GM12865 (cell line): ENCODE data around the gene CACNB4.
A peak's percentile ranks its signal among the peaks of the same experiment; 100 is the strongest.

Experiments
- DNase-seq: peaks from one replicate; pipeline ENCODE4 v3.0.0; 2010; ENCODE audit warnings: low read depth
- H3K4me3 ChIP-seq: 2 replicates; pipeline ENCODE4 v1.5.1; 2011; ENCODE audit warnings: mild to moderate bottlenecking, low read depth, low read length, control low read depth
- CTCF ChIP-seq: IDR thresholded peaks from 2 replicates; pipeline ENCODE4 v1.5.1; 2011; ENCODE audit warnings: low read length, control low read depth, low read depth, inconsistent platforms; ENCODE audit not compliant: insufficient read depth; ENCODE audit errors: missing control alignments

CACNB4 gene

GRCh38 chr2:151855111-151855510 lies 243.7 kb downstream of the CACNB4 start:
- peak overlapping the region; percentile 30 for H3K4me3 ChIP-seq
- DNase-seq, result peak; percentile 26
- TF ChIP-seq CTCF, result no peak

GRCh38 chr2:151853070-151853758 lies 245.6 kb downstream of the CACNB4 start:
- no peak overlapping the region for H3K4me3 ChIP-seq
- no peak for DNase-seq
- no peak for TF ChIP-seq CTCF

GRCh38 chr2:151852260-151853069 lies 246.4 kb downstream of the CACNB4 start:
- H3K4me3 ChIP-seq, result no peak overlapping the region
- no peak for DNase-seq
- no peak for TF ChIP-seq CTCF

- DNase-seq, result no peak
- no peak overlapping the region for H3K4me3 ChIP-seq
- no peak for TF ChIP-seq CTCF
Observed at GRCh38 chr2:151851761-151852160, 247.1 kb downstream of the CACNB4 start.

GRCh38 chr2:151849413-151850010 lies 249.3 kb downstream of the CACNB4 start:
- no peak for DNase-seq
- no peak for TF ChIP-seq CTCF
- no peak overlapping the region for H3K4me3 ChIP-seq

GRCh38 chr2:151845884-151846283 lies 253.0 kb downstream of the CACNB4 start:
- peak; percentile 29 for DNase-seq
- no peak overlapping the region for H3K4me3 ChIP-seq
- no peak for TF ChIP-seq CTCF
